H1 (cell line): ENCODE measurements around the gene CC2D1B. TPM values are rescaled to one million over a fixed set of nuclear protein-coding genes. Genes with fewer than 3 reads are reported as not detected.

Experiments used
- CTCF ChIA-PET: fragments of 300-600 bp; sonication (Branson Sonifier 250); formaldehyde crosslinking; loops from one replicate; lab custom pipeline; 2021; ENCODE audit not compliant: partially characterized antibody; lab: Charles Lee
- POLR2A ChIA-PET: fragments of 300-600 bp; sonication (Branson Sonifier 250); formaldehyde crosslinking; loops from one replicate; lab custom pipeline; 2021; ENCODE audit warnings: inconsistent platforms; ENCODE audit not compliant: partially characterized antibody; lab: Charles Lee
- DNase-seq, 2 experiments: peaks; one replicate each; pipeline versions ENCODE4 v3.0.0 to v3.0.0-alpha.2; 2010 to 2022; ENCODE audit warnings: low spot score in 2 of 2, low read depth in 1 of 2, mixed read lengths in 1 of 2
- FAIRE-seq: peaks from 2 replicates; lab custom pipeline; 2011; peaks lifted over from hg19 to GRCh38; lab: Jason Lieb, UNC
- H2AFZ ChIP-seq: 2 replicates; pipeline ENCODE4 v1.8.1; 2012; ENCODE audit warnings: low read length, inconsistent platforms
- H2AK5ac ChIP-seq: 2 replicates; pipeline ENCODE4 v1.6.1; 2013; ENCODE audit warnings: low read depth, low read length
- H2BK120ac ChIP-seq: replicated peaks from 2 replicates; pipeline ENCODE3; 2013; ENCODE audit warnings: low read depth, low read length, inconsistent platforms
- H2BK12ac ChIP-seq: 2 replicates; pipeline ENCODE4 v1.6.1; 2013; ENCODE audit warnings: low read depth, low read length
- H2BK15ac ChIP-seq: 2 replicates; pipeline ENCODE4 v1.6.1; 2013; ENCODE audit warnings: low read length
- H2BK20ac ChIP-seq: 2 replicates; pipeline ENCODE4 v1.6.1; 2013; ENCODE audit warnings: low read length
- H2BK5ac ChIP-seq: 2 replicates; pipeline ENCODE4 v1.6.1; 2013; ENCODE audit warnings: low read depth, low read length
- H3K14ac ChIP-seq: 2 replicates; pipeline ENCODE4 v1.6.1; 2013; ENCODE audit warnings: inconsistent platforms; ENCODE audit not compliant: insufficient read length
- H3K18ac ChIP-seq: 2 replicates; pipeline ENCODE4 v1.6.1; 2013; ENCODE audit warnings: low read length; ENCODE audit errors: extremely low read depth
- H3K23ac ChIP-seq: 2 replicates; pipeline ENCODE4 v1.6.1; 2013; ENCODE audit warnings: inconsistent platforms; ENCODE audit not compliant: insufficient read length
- H3K23me2 ChIP-seq: 2 replicates; pipeline ENCODE4 v1.6.1; 2013; ENCODE audit warnings: low read depth, low read length
- H3K27ac ChIP-seq: 2 replicates; pipeline ENCODE4 v1.6.1; 2011; ENCODE audit warnings: low read depth, low read length, inconsistent platforms
- H3K27me3 ChIP-seq, 4 experiments: replicated peaks in 1 of 4; 1 replicate in 1 of 4; 2 replicates in 3 of 4; pipeline versions ENCODE4 v1.6.1 to v1.8.1; 2011 to 2013; ENCODE audit warnings: low read length in 3 of 4, mild to moderate bottlenecking in 3 of 4, inconsistent platforms in 2 of 4, mixed read lengths in 2 of 4, moderate library complexity in 1 of 4; ENCODE audit not compliant: control insufficient read depth in 3 of 4, insufficient read depth in 3 of 4; ENCODE audit errors: extremely low read depth in 1 of 4
- H3K36me3 ChIP-seq, 4 experiments: 2 replicates each; pipeline versions ENCODE4 v1.6.1 to v1.8.1; 2011 to 2013; ENCODE audit warnings: mild to moderate bottlenecking in 4 of 4, low read length in 3 of 4, moderate library complexity in 2 of 4, control low read depth in 1 of 4, inconsistent platforms in 1 of 4; ENCODE audit not compliant: insufficient read depth in 4 of 4, control insufficient read depth in 2 of 4
- H3K4ac ChIP-seq: replicated peaks from 2 replicates; pipeline ENCODE3; 2013; ENCODE audit warnings: low read length, low read depth, mixed read lengths, inconsistent platforms; ENCODE audit not compliant: insufficient read length
- H3K4me1 ChIP-seq, 4 experiments: replicated peaks in 1 of 4; 1 replicate in 1 of 4; 2 replicates in 3 of 4; pipeline versions ENCODE4 v1.6.1 to v1.8.1; 2011 to 2013; ENCODE audit warnings: low read length in 3 of 4, inconsistent platforms in 2 of 4, mixed read lengths in 1 of 4; ENCODE audit not compliant: insufficient read depth in 4 of 4, control insufficient read depth in 3 of 4
- H3K4me2 ChIP-seq, 2 experiments: 2 replicates each; pipeline versions ENCODE4 v1.6.1 to v1.8.1; 2011 to 2013; ENCODE audit warnings: low read depth in 2 of 2, low read length in 2 of 2, control low read depth in 1 of 2, inconsistent platforms in 1 of 2, mild to moderate bottlenecking in 1 of 2; ENCODE audit not compliant: insufficient read depth in 1 of 2
- H3K4me3 ChIP-seq, 4 experiments: fragments of 200-600, 300-600 bp in 1 of 4; sonication (generic), shearing (Covaris generic), sonication (Bioruptor Twin) in 1 of 4; 2 replicates each; pipeline versions ENCODE4 v1.5.1 to v1.8.1; 2011 to 2016; ENCODE audit warnings: low read length in 4 of 4, low read depth in 3 of 4, control low read depth in 2 of 4, inconsistent platforms in 2 of 4, mild to moderate bottlenecking in 2 of 4, mixed read lengths in 1 of 4, moderate library complexity in 1 of 4; ENCODE audit not compliant: insufficient read depth in 2 of 4; ENCODE audit errors: extremely low read depth in 1 of 4
- H3K56ac ChIP-seq: replicated peaks from 2 replicates; pipeline ENCODE3; 2013; ENCODE audit warnings: low read depth, mild to moderate bottlenecking, mixed read lengths, low read length, inconsistent platforms; ENCODE audit not compliant: insufficient read length
- H3K79me1 ChIP-seq: 2 replicates; pipeline ENCODE4 v1.6.1; 2013; ENCODE audit warnings: low read depth, low read length, control low read depth
- H3K79me2 ChIP-seq, 2 experiments: 2 replicates each; pipeline versions ENCODE4 v1.6.1 to v1.8.1; 2012 to 2013; ENCODE audit warnings: low read length in 2 of 2, mild to moderate bottlenecking in 2 of 2, inconsistent platforms in 1 of 2; ENCODE audit not compliant: insufficient read depth in 2 of 2, control insufficient read depth in 1 of 2
- H3K9ac ChIP-seq, 4 experiments: replicated peaks in 1 of 4; 1 replicate in 1 of 4; 2 replicates in 3 of 4; pipeline versions ENCODE4 v1.6.1 to v1.8.1; 2011 to 2013; ENCODE audit warnings: low read depth in 3 of 4, low read length in 3 of 4, control low read depth in 2 of 4, mild to moderate bottlenecking in 2 of 4, moderate library complexity in 2 of 4, inconsistent platforms in 1 of 4; ENCODE audit errors: extremely low read depth in 1 of 4
- H3K9me3 ChIP-seq, 2 experiments: 2 replicates each; pipeline versions ENCODE4 v1.6.1 to v1.8.1; 2012 to 2013; ENCODE audit warnings: mild to moderate bottlenecking in 2 of 2, moderate library complexity in 2 of 2, control low read depth in 1 of 2, inconsistent platforms in 1 of 2, low read depth in 1 of 2, low read length in 1 of 2, mixed read lengths in 1 of 2; ENCODE audit not compliant: insufficient read depth in 2 of 2
- H4K20me1 ChIP-seq, 2 experiments: replicated peaks in 1 of 2; 2 replicates each; pipeline versions ENCODE3 to v1.8.1; 2011 to 2013; ENCODE audit warnings: inconsistent platforms in 2 of 2, low read length in 2 of 2, mild to moderate bottlenecking in 1 of 2; ENCODE audit not compliant: insufficient read depth in 2 of 2, control insufficient read depth in 1 of 2
- H4K5ac ChIP-seq: 2 replicates; pipeline ENCODE4 v1.6.1; 2013; ENCODE audit warnings: low read length, low read depth, mixed read lengths, inconsistent platforms; ENCODE audit not compliant: insufficient read length
- H4K8ac ChIP-seq: 2 replicates; pipeline ENCODE4 v1.8.0; 2013; ENCODE audit warnings: mild to moderate bottlenecking, moderate library complexity, low read length, inconsistent platforms; ENCODE audit not compliant: insufficient read depth; ENCODE audit errors: extremely low read depth
- H4K91ac ChIP-seq: replicated peaks from 2 replicates; pipeline ENCODE3; 2013; ENCODE audit warnings: low read length, mixed read lengths, inconsistent platforms; ENCODE audit not compliant: insufficient read length
- BCL11A ChIP-seq, 2 experiments: IDR thresholded peaks; one replicate each; pipeline ENCODE4 v1.6.1; 2011; ENCODE audit warnings: low read depth in 2 of 2, low read length in 2 of 2, mild to moderate bottlenecking in 2 of 2
- GTF2F1 ChIP-seq: IDR thresholded peaks from 2 replicates; pipeline ENCODE4 v1.6.1; 2012; ENCODE audit warnings: low read depth, low read length, improper control_type of control experiment, borderline replicate concordance
- HDAC2 ChIP-seq, 2 experiments: fragments of 300-600 bp in 1 of 2; sonication (generic) in 1 of 2; IDR thresholded peaks; 2 replicates each; pipeline ENCODE4 v1.6.1; 2011 to 2012; ENCODE audit warnings: low read depth in 2 of 2, low read length in 2 of 2, mild to moderate bottlenecking in 2 of 2, moderate library complexity in 2 of 2, borderline replicate concordance in 1 of 2, inconsistent platforms in 1 of 2
- JUN ChIP-seq: IDR thresholded peaks from 2 replicates; pipeline ENCODE4 v1.6.1; 2011; ENCODE audit warnings: low read depth, mild to moderate bottlenecking, improper control_type of control experiment, low read length
- JUND ChIP-seq: IDR thresholded peaks from 2 replicates; pipeline ENCODE4 v1.6.1; 2011; ENCODE audit warnings: mild to moderate bottlenecking, improper control_type of control experiment, low read length
- KDM4A ChIP-seq: IDR thresholded peaks from one replicate; pipeline ENCODE4 v1.7.1; 2012; ENCODE audit warnings: low read depth, mild to moderate bottlenecking, moderate library complexity, low read length, inconsistent platforms; ENCODE audit not compliant: severe bottlenecking
- NANOG ChIP-seq: IDR thresholded peaks from 2 replicates; pipeline ENCODE4 v1.6.1; 2011; ENCODE audit warnings: low read length, low read depth, mild to moderate bottlenecking, inconsistent platforms; ENCODE audit not compliant: insufficient read depth, poor library complexity, severe bottlenecking
- POLR2A ChIP-seq, 2 experiments: IDR thresholded peaks; 1 replicate in 1 of 2; 2 replicates in 1 of 2; pipeline ENCODE4 v1.6.1; 2011; ENCODE audit warnings: low read depth in 2 of 2, low read length in 2 of 2, mild to moderate bottlenecking in 2 of 2; ENCODE audit errors: control extremely low read depth in 1 of 2
- SAP30 ChIP-seq: fragments of 300-600 bp; sonication (generic); IDR thresholded peaks from 2 replicates; pipeline ENCODE4 v1.7.1; 2012; ENCODE audit warnings: low read length, moderate library complexity, mild to moderate bottlenecking, inconsistent platforms; ENCODE audit not compliant: insufficient read depth, insufficient replicate concordance
- TBP ChIP-seq: IDR thresholded peaks from 2 replicates; pipeline ENCODE4 v1.6.1; 2011; ENCODE audit warnings: low read depth, low read length, improper control_type of control experiment
- ZNF274 ChIP-seq: IDR thresholded peaks from 2 replicates; pipeline ENCODE4 v1.7.0; 2012; ENCODE audit warnings: low read length, borderline replicate concordance; ENCODE audit errors: extremely low read depth
- WGBS, 2 experiments: shearing (Covaris generic) in 1 of 2; methylation state at CpG; one replicate each; pipeline versions ENCODE4 v1.1.6 to v1.1.7; 2013 to 2015; ENCODE audit warnings: low lambda C conversion rate in 2 of 2, mixed read lengths in 2 of 2, inconsistent platforms in 1 of 2, low coverage in 1 of 2, missing lambda C conversion rate in 1 of 2; ENCODE audit not compliant: insufficient replicate concordance in 2 of 2, insufficient coverage in 1 of 2, insufficient read length in 1 of 2; ENCODE audit errors: extremely low coverage in 1 of 2, missing lambda C conversion rate in 1 of 2; 5-methylcytosine and 5-hydroxymethylcytosine counted together
- polyA plus RNA-seq, 7 experiments: library from polyadenylated mRNA; depleted of rRNA in 3 of 7; stranded (reverse) in 5 of 7; unstranded in 2 of 7; fragments of >200 nt in 5 of 7; fragments of 200-250 nt in 2 of 7; gene quantifications; 1 replicate in 5 of 7; 2 replicates in 1 of 7; 4 replicates in 1 of 7; pipeline versions ENCODE4 v1.2.1 to v1.2.3, GENCODE V29; 2011 to 2013; ENCODE audit warnings: missing spikeins in 2 of 7, mixed read lengths in 2 of 7
- total RNA-seq: library from RNA; stranded (reverse); fragmentation: NEBNext Ultra II Directional; extraction: Animal tissue kit (Norgen Biotek cat#: 25700); gene quantifications from 2 replicates; pipeline ENCODE4 v1.2.1, GENCODE V29; 2021

CC2D1B gene
- total and polyA plus RNA-seq, 2 of the 8 experiments (the other 6 are each of a cell fraction or from before 2014, with no cell fraction given): 7.4 to 13.1 TPM

DNA sequence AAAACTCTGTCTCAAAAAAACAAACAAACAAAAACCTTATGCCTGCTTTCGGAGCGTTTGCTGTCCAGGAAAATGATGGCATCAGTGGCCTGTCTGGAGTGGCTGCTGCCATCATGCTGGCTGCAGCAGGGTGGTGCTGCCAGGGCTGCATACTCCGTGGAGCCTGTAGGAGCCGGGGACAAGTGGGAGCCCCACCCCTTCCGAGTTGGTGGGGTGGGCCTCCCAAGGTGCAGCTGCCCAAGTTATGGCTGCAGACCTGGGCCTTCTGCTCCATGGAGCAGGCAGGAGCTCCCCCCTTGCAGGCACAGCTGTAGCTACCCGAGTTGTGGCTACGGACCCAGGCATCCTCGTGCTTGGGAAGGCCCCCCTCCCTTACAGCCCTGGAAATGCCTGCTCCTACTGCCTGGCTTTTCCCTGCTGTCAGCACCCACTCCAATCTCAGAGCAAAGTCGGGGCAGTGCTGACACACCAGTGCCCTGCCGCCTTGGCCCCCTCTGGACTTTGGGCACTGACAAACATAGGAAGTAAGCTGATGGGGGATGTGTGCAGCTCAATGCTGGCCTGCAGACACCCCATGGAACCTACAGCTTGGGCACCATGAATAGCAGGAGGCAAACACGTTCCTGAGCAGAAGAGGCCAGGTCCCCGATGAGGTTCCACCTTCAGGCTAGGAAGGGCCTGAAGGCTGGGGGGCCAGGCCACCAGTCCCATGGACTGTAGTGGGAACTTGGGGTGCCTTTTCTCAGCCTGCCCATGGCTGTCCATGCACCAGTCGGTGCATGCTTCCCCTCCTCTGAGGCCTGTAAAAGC lies 60.4 kb downstream of the CC2D1B start:
- Histone ChIP-seq H3K14ac (no peak overlapping the region), H3K9me3 (no peaks in the 10 kb centered on the region), H3K9ac (no peak overlapping the region), H3K79me2 (no peaks in the 10 kb centered on the region), H3K4me2 (no peak overlapping the region), H4K20me1 (no peaks in the 10 kb centered on the region), H3K27me3 (no peaks in the 10 kb centered on the region), H3K23me2 (no peaks in the 10 kb centered on the region), H4K5ac (no peak overlapping the region), H3K4me1 (no peaks in the 10 kb centered on the region), H3K23ac (no peak overlapping the region), H2BK20ac (no peak overlapping the region), H3K4ac (no peak overlapping the region), H3K56ac (no peak overlapping the region), H2BK15ac (no peak overlapping the region), H4K91ac (no peak overlapping the region), H3K36me3 (peaks cover 0 to 3% (median 0%) of the 10 kb centered on the region in 4 experiments; a peak in 1 of 8 replicates), H4K8ac (no peak overlapping the region), H3K79me1 (no peaks in the 10 kb centered on the region), H2BK120ac (no peak overlapping the region), H3K27ac (no peak overlapping the region), H2BK5ac (no peak overlapping the region), H3K18ac (no peak overlapping the region), H2BK12ac (no peak overlapping the region), H2AK5ac (no peak overlapping the region), H3K4me3 (no peak overlapping the region), H2AFZ (no peak overlapping the region)
- FAIRE-seq: no peak
- CTCF ChIA-PET: interaction anchor here (1.0 to 4.5 kb wide), 6 partner anchors 8 to 537 kb away, joined by 4 to 25 read pairs (median 6); no protein-coding TSS in a partner anchor
- 85% methylated on average over 12 of the region's 13 CpGs; no CpG with 5 or more reads in 1 of the 2 experiments for WGBS, 2 experiments
- POLR2A ChIA-PET: interaction anchor here (1.5 to 1.7 kb wide), 2 partner anchors 10 to 45 kb away, joined by 3 read pairs; no protein-coding TSS in a partner anchor
- no peak for DNase-seq
- TF ChIP-seq TBP: no peak
- TF ChIP-seq GTF2F1: no peak
- TF ChIP-seq JUND: no peak
- no peak for TF ChIP-seq BCL11A (IDR thresholded peaks at IDR 0.05; ENCODE audit: low read depth in 2 of 2, low read length in 2 of 2)
- TF ChIP-seq NANOG: no peak
- TF ChIP-seq HDAC2 (IDR thresholded peaks at IDR 0.05; ENCODE audit: borderline replicate concordance in 1 of 2, low read depth in 2 of 2, low read length in 2 of 2): no peak
- TF ChIP-seq SAP30: no peak
- TF ChIP-seq KDM4A: no peak
- TF ChIP-seq ZNF274: no peak
- no peak for TF ChIP-seq POLR2A (IDR thresholded peaks at IDR 0.05; ENCODE audit: control extremely low read depth in 1 of 2, low read depth in 2 of 2, low read length in 2 of 2)
- TF ChIP-seq JUN: no peak
